HG03139 (cell line): ENCODE measurements around the gene DLX5.

Experiments used
- ATAC-seq: cut with Tn5 transposase; IDR thresholded peaks from one replicate; pipeline ENCODE4 v1.9.1; 2021; ENCODE audit not compliant: unreplicated experiment

DLX5 gene

GRCh38 chr7:96992192-96993005 lies 32.2 kb downstream of the DLX5 start:
- ATAC-seq: no peak

- ATAC-seq: no peak
These were observed 33.0 kb downstream of the DLX5 start for GRCh38 chr7:96991546-96992191.

- no peak for ATAC-seq
These were observed 34.7 kb downstream of the DLX5 start for GRCh38 chr7:96989859-96990317.

GRCh38 chr7:96989241-96989858 lies 35.3 kb downstream of the DLX5 start:
- ATAC-seq: no peak

- ATAC-seq: no peak
These were observed 36.9 kb downstream of the DLX5 start for GRCh38 chr7:96987719-96988118.

- ATAC-seq: no peak
These were observed 37.7 kb downstream of the DLX5 start for GRCh38 chr7:96986901-96987300.

- no peak for ATAC-seq
These were observed 38.6 kb downstream of the DLX5 start for GRCh38 chr7:96985992-96986391.

GRCh38 chr7:96982586-96982985 lies 42.0 kb downstream of the DLX5 start:
- no peak for ATAC-seq

- ATAC-seq: no peak
These were observed 44.9 kb downstream of the DLX5 start for GRCh38 chr7:96979551-96980276.

- ATAC-seq: no peak
These were observed 47.2 kb downstream of the DLX5 start for GRCh38 chr7:96977445-96977844.

GRCh38 chr7:96976106-96976505 lies 48.5 kb downstream of the DLX5 start:
- ATAC-seq: no peak

- ATAC-seq: no peak
These were observed 50.6 kb downstream of the DLX5 start for GRCh38 chr7:96973986-96974385.

- ATAC-seq: no peak
These were observed 53.9 kb downstream of the DLX5 start for GRCh38 chr7:96970739-96971138.
